Endodermal cell (in vitro differentiated cells): ENCODE results near the gene CNTN1. TPM values are rescaled to one million over a fixed set of nuclear protein-coding genes. Genes with fewer than 3 reads are reported as not detected.
A peak's percentile ranks its signal among the peaks of the same experiment; 100 is the strongest.

Source experiments
- DNase-seq: peaks from one replicate; pipeline ENCODE4 v3.0.0-alpha.2; 2017
- H3K27ac ChIP-seq: 2 replicates; pipeline ENCODE4 v1.5.1; 2013; ENCODE audit warnings: mild to moderate bottlenecking, low read depth, low read length, moderate library complexity
- H3K27me3 ChIP-seq: 2 replicates; pipeline ENCODE4 v1.6.1; 2013; ENCODE audit warnings: mild to moderate bottlenecking, low read length, moderate library complexity; ENCODE audit not compliant: insufficient read depth, control insufficient read depth, poor library complexity, severe bottlenecking
- H3K36me3 ChIP-seq: 2 replicates; pipeline ENCODE4 v1.7.0; 2013; ENCODE audit warnings: mild to moderate bottlenecking, low read length, moderate library complexity; ENCODE audit not compliant: control insufficient read depth, insufficient read depth
- H3K4me1 ChIP-seq: one replicate; pipeline ENCODE4 v1.7.0; 2013; ENCODE audit warnings: low read length; ENCODE audit not compliant: control insufficient read depth, insufficient read depth
- H3K4me3 ChIP-seq: 2 replicates; pipeline ENCODE4 v1.5.1; 2013; ENCODE audit warnings: mild to moderate bottlenecking, low read length, moderate library complexity
- H3K9ac ChIP-seq: 2 replicates; pipeline ENCODE4 v1.6.1; 2013; ENCODE audit warnings: mild to moderate bottlenecking, low read length, moderate library complexity; ENCODE audit not compliant: poor library complexity, severe bottlenecking; ENCODE audit errors: extremely low read depth
- H3K9me3 ChIP-seq: 2 replicates; pipeline ENCODE4 v1.6.1; 2013; ENCODE audit warnings: mild to moderate bottlenecking, low read length, moderate library complexity; ENCODE audit not compliant: control insufficient read depth
- H3K27ac Mint-ChIP-seq: 2 replicates; pipeline ENCODE4 v1.8.0; 2020; ENCODE audit warnings: mixed read lengths
- H3K27me3 Mint-ChIP-seq: 2 replicates; pipeline ENCODE4 v1.8.0; 2021; ENCODE audit warnings: mild to moderate bottlenecking, mixed read lengths; ENCODE audit not compliant: insufficient read depth
- H3K36me3 Mint-ChIP-seq: 2 replicates; pipeline ENCODE4 v1.8.0; 2020; ENCODE audit warnings: low read depth, mixed read lengths
- H3K4me1 Mint-ChIP-seq: 2 replicates; pipeline ENCODE4 v1.8.0; 2020; ENCODE audit warnings: mixed read lengths
- H3K4me3 Mint-ChIP-seq: 2 replicates; pipeline ENCODE4 v1.8.0; 2020; ENCODE audit warnings: mild to moderate bottlenecking, moderate library complexity, mixed read lengths
- H3K9me3 Mint-ChIP-seq: 2 replicates; pipeline ENCODE4 v1.8.0; 2020; ENCODE audit warnings: mild to moderate bottlenecking, mixed read lengths
- WGBS, 2 experiments: methylation state at CpG; one replicate each; pipeline versions ENCODE4 v1.1.5 to v1.1.7; 2013; ENCODE audit warnings: missing lambda C conversion rate in 2 of 2, mixed read lengths in 1 of 2; ENCODE audit not compliant: insufficient coverage in 1 of 2, insufficient read length in 1 of 2; 5-methylcytosine and 5-hydroxymethylcytosine counted together
- total RNA-seq, 2 donors: library from RNA; stranded (reverse); fragmentation: NEBNext Ultra II Directional in 1 of 2; extraction: Animal tissue kit (Norgen Biotek cat#: 25700) in 1 of 2; gene quantifications; 2 replicates in 1 of 2; 3 replicates in 1 of 2; pipeline ENCODE4 v1.2.1, GENCODE V29; 2021
- TF ChIP-seq, protein P1 (sequence below): fragments of 200-600 bp; sonication (generic); conservative IDR thresholded peaks from 2 replicates; pipeline ENCODE4 v1.5.0; 2021; ENCODE audit warnings: antibody characterized with exemption, mild to moderate bottlenecking

Gene CNTN1
- total RNA-seq, 2 donors from 2014 or later = 8.4 to 8.6 TPM

- 92 to 100% methylated on average over 1 to 2 of the region's 2 CpGs for WGBS, 2 experiments
- H3K4me3 Mint-ChIP-seq = no peak overlapping the region
- Histone ChIP-seq H3K27ac (no peak overlapping the region), H3K36me3 (no peaks in the 10 kb centered on the region), H3K4me3 (no peak overlapping the region), H3K4me1 (no peaks in the 10 kb centered on the region), H3K9me3 (no peaks in the 10 kb centered on the region), H3K9ac (no peak overlapping the region), H3K27me3 (peaks cover 30% of the 10 kb centered on the region)
- TF ChIP-seq, protein P1, sequence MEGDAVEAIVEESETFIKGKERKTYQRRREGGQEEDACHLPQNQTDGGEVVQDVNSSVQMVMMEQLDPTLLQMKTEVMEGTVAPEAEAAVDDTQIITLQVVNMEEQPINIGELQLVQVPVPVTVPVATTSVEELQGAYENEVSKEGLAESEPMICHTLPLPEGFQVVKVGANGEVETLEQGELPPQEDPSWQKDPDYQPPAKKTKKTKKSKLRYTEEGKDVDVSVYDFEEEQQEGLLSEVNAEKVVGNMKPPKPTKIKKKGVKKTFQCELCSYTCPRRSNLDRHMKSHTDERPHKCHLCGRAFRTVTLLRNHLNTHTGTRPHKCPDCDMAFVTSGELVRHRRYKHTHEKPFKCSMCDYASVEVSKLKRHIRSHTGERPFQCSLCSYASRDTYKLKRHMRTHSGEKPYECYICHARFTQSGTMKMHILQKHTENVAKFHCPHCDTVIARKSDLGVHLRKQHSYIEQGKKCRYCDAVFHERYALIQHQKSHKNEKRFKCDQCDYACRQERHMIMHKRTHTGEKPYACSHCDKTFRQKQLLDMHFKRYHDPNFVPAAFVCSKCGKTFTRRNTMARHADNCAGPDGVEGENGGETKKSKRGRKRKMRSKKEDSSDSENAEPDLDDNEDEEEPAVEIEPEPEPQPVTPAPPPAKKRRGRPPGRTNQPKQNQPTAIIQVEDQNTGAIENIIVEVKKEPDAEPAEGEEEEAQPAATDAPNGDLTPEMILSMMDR = no peak
- no peak overlapping the region for H3K27ac Mint-ChIP-seq
- no peaks in the 10 kb centered on the region for H3K36me3 Mint-ChIP-seq
- no peak for DNase-seq
- H3K9me3 Mint-ChIP-seq = no peaks in the 10 kb centered on the region
- peaks cover 27% of the 10 kb centered on the region for H3K27me3 Mint-ChIP-seq
- H3K4me1 Mint-ChIP-seq = peaks cover 4% of the 10 kb centered on the region
Measured at GRCh38 chr12:40689576-40689975, 2.7 kb upstream of the CNTN1 start.

DNA sequence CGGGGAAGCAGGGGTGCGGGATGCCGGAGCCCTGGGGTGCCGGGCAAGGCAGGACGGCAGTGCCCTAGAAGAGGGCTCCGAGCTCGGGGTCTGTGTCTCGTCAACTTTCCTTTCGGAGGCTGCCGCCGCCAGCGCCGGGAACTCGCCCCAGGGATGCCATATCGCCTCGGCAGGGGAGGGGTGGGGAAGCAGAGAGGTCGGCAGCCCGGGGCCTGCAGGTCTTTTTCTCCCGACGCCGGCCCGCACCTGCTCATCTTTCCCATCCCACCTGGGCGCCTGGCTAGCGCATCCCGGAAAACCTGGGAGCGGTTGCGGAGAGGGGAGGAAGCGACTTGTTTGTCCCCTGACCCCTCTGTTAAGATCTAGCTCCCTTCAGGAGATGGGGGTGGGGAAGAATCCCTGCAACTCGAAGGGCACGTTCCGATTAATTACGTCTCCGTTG is 547 bp downstream of the CNTN1 start:
- Mint-ChIP-seq H3K36me3 (no peaks in the 10 kb centered on the region), H3K4me1 (peaks cover 4% of the 10 kb centered on the region), H3K27ac (no peak overlapping the region), H3K4me3 (peak overlapping the region; percentile 71), H3K27me3 (peaks cover 33% of the 10 kb centered on the region), H3K9me3 (no peaks in the 10 kb centered on the region)
- H3K36me3 ChIP-seq = no peaks in the 10 kb centered on the region
- H3K9ac ChIP-seq = no peak overlapping the region
- DNase-seq = peak; percentile 86
- TF ChIP-seq, protein P1 = no peak
- H3K9me3 ChIP-seq = no peaks in the 10 kb centered on the region
- H3K4me3 ChIP-seq = peak overlapping the region; percentile 86
- no peaks in the 10 kb centered on the region for H3K4me1 ChIP-seq
- peaks cover 48% of the 10 kb centered on the region for H3K27me3 ChIP-seq
- 0% methylated on average over 5 to 33 of the region's 33 CpGs for WGBS, 2 experiments
- H3K27ac ChIP-seq = no peak overlapping the region

GRCh38 chr12:40693207-40693821 is 1.1 kb downstream of the CNTN1 start:
- peaks cover 48% of the 10 kb centered on the region for H3K27me3 ChIP-seq
- H3K36me3 Mint-ChIP-seq = no peaks in the 10 kb centered on the region
- H3K9me3 ChIP-seq = no peaks in the 10 kb centered on the region
- no peaks in the 10 kb centered on the region for H3K9me3 Mint-ChIP-seq
- DNase-seq = peak; percentile 87
- peak overlapping the region; percentile 86 for H3K4me3 ChIP-seq
- H3K4me1 Mint-ChIP-seq = peaks cover 4% of the 10 kb centered on the region
- H3K27ac ChIP-seq = no peak overlapping the region
- 4% methylated on average over 4 to 23 of the region's 24 CpGs for WGBS, 2 experiments
- TF ChIP-seq, protein P1 = no peak
- H3K27ac Mint-ChIP-seq = no peak overlapping the region
- peaks cover 33% of the 10 kb centered on the region for H3K27me3 Mint-ChIP-seq
- no peaks in the 10 kb centered on the region for H3K36me3 ChIP-seq
- no peak overlapping the region for H3K9ac ChIP-seq
- H3K4me3 Mint-ChIP-seq = peak overlapping the region; percentile 71
- H3K4me1 ChIP-seq = no peaks in the 10 kb centered on the region
